Suppressor macrophage treated with lipopolysaccharide for 1 hour (primary cell): Measurements from ENCODE around the gene MLLT6.

ENCODE experiments used
- DNase-seq, 3 donors: peaks; one replicate each; pipeline ENCODE4 v3.0.0-alpha.2; 2020 to 2022

Gene MLLT6

DNA sequence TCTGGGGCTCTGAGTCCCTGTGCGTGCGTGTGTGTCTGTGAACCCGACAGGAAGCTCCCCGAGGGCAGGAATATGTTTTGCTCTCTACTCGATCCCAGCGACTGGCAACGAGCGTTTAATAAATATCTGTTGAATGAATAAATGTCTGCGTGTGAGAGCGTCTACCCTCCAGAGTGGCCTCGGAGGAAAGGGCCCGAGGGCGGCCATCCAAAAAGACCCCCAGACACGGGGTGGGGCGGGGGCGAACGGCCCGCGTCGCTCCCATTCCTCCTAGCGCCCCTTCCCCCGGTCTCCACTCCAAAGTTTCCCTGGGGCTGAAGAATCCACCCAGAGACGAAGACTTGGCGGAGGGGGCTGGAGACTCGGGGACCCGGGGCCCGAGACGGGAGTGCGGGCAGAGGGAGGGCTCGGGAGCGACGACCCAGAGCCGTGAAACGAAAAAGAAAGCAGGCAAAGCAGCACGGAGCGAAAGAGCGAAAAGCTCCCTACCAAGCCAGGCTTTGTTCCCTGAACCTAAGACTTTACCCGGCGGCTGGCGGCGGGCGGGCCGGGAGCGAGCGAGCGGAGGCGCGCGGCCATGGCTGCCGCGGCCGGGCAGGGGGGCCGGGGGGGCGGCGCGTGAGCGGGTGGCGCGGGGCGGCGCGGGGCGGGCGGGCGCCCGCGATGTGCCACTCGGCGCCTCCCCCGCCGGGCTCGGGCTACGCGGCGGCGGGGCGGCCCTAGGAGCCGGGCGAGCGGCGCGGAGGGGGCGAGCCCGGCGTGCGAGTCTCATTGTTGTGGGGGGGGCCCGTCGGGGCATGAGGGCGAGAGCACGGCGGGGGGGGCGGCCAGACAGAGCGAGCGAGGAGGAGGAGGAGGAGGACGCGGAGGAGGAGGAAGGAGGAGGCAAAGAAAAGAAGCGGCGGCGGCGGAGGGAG lies at the start of gene MLLT6:
TSS of gene MLLT6 (plus strand) at position 668 of the 917 bp plus-strand sequence. CDS start 360 bp downstream, outside the sequence.
- peak; percentile 74 to 92 (median 75) for DNase-seq

DNA sequence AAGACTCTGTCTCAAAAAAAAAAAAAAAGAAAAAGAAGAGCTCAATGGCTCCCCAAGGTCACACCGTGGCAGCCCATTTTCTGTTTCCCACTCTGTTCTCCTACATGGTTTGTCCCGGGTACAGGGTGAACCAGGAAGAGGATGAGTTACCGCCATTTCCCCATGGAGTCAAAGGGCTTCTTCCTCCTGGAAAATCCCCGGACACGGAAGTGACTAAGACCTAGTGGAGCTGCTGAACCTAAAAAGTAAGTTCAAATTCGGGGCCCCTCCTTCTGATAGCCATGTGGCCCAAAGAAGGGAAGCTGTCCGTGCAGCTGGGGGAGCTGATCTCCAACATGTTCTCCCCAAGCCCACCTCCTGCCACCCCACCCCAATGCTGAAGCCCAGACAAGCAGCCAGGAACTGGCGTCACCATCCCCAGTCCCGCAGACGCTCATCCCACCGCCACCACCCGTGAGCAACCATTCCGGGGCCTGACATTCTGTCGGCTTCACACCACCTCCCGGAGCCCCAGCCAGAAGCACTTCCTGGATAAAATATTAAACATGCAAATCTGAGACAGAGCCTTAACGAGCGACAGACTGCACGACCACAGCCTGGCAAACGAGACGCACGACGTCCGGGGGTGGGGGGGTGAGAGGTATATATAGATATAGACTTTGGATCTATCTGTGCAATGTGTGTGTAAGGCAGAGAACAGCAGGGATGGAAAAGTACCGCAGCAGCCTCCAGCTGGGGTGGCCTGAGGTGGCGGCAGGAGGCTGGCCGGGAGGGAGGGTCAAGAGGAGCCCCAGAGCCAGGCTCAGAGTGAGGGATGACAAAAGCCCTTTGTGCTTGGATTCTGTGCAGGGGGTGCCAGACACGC lies 47.9 kb upstream of the MLLT6 start:
- DNase-seq, result peak; percentile 47 to 67 (median 55)

DNA sequence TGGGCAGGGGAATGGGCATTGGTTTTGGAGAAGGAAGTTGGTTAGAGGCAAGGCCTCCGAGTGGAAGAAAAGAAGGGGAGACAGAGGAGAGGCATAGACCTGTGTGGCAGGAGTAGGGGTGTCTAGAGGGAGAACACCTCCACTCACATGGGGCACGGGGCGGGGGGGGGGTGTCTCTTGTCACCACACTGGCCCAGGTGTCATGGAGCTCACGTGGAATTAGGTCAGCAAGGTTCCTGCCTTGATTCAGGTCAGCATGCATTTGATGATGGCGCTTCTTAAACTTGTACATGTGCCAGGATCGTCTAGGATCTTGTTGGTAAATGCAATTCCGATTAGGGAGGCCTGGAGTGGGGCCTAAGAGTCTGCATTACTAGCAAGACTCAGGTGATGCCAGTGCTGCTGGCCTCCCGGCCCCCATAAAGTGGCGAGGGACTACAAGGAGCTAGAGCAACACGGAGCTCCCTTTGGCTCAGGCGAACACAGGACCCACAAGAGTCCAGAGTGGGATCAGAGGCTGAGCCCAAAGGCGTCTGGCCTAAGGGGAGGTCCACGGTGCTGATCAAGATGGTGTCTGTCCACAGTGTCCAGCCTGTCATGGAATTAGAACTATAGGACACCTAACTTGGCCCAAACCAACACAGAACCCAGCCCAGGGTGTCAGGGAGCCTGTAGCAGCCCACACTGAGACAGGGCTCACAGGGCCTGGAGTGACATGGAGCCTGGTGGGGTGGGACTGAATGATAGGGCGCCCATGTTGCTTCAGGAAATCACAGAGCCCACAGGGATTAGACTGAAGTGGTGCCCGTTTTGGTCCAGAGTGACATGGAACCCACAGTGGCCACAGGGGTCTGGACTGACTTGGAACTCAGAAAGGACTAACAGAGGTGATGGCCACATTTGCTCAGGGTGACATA lies 47.0 kb upstream of the MLLT6 start:
- DNase-seq, result no peak

DNA sequence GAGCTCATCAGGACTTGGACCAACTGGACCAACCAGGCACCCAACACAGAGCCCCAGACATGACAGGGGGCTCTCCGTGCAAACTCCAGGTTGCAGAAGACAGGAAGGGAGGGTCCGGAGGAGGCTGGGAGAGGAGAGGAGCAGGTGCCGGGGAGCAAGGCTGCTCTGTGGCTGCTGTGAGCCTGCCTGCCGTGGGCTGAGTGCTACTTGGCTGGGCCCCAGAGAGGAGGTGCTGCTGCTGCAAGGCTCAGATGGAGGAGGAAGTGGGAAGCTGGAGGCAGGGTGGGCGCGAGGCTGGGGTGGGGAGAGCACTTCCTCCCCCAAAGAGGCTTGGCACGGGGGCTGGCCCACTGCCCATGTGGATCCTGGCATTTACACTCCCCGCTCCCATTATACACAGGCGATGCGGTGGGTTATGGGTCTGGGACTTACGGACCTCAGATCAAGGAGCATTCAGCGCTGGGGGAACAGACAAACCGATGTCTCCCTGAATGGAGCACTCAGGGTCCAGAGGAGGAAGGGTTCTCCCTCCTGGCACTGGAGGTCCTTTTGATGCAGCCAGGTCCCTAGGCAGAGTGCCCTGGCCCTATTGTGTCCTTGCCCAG lies 46.2 kb upstream of the MLLT6 start:
- peak in 1 of 3 donors; percentile 37 for DNase-seq

DNA sequence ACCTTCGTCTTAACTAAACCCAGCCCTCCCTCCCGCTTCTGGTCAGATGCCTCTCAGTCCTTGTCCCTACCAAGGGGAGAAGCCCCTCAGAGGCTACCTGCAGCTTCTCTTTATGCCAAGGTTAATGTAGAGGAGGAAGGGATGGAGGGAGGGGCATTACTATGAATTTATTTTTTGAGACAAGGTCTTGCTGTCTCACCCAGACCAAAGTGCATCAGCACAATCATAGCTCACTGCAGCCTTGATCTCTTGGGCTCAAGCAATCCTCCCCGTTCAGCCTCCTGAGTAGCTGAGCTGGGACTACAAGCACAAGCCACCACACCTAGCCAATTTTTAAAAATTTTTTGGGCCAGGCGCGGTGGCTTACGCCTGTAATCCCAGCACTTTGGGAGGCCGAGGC lies 45.7 kb upstream of the MLLT6 start:
- no peak for DNase-seq

DNA sequence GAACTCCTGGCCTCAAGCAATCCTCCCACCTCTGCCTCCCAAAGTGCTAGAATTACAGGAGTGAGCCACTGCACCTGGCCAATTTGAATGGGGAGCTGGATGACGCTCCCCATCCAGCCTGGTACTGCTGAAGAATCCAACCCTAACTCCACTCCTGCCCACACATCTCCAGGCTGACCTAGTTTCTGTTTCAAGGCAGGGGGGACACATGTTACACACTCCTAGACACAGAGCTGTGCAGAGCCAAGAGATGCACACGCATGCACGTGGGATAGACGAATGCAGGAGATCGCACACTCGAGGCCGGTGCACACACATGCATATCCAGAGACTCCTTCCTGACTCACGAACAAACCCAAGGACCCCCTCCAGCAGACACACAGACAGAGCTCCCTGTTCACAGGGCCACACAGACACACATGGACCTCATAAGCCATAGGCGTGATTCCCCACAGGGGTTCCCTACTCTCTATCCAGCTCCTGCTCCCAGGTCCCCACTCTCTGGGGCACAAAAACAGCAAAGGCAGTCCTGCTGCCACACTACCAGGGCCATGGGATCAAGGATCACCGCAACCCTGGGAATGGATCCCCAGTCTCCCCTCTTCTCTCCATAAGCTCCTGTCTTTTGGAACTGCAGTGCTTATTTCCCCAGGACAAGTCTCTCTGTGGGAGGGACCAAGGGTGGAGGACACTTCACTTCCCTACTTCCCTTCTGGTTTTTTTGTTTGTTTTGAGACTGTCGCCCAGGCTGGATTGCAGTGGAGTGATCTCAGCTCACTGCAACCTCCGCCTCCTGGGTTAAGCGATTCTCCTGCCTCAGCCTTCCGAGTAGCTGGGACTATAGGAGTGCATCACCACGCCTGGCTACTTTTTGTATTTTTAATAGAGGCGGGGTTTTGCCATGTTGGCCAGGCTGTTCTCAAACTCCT lies 44.7 kb upstream of the MLLT6 start:
- peak; percentile 76 to 80 (median 79) for DNase-seq

DNA sequence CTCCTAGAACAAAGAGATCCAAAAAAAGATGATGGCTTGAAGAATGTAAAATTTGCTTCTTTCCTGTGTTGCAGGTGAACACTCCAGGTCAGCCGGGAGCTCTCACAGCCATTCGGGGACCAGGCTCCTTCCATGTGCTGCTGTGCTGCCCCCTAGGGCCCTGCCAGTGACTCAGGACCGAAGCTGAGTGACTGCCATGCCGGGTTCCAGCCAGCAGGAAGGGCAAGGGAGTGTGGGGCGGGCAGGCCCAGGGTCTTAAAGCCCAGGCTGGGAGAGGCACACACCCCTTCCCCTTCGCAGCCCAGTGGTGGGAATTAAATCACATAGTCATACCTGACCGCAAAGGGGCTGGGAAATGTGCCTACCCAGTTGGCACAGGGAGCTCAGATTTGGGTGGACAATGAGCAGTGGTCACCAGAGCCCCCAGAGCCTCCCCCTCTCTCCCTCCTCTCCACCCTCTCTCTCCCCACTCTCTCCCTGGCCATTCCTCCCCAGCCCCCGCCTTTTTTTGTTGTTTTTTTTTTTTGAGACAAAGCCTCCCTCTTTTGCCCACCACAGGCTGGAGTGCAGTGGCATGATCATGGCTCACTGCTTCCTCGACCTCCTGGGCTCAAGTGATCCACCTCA lies 41.8 kb upstream of the MLLT6 start:
- peak; percentile 60 to 75 (median 63) for DNase-seq

DNA sequence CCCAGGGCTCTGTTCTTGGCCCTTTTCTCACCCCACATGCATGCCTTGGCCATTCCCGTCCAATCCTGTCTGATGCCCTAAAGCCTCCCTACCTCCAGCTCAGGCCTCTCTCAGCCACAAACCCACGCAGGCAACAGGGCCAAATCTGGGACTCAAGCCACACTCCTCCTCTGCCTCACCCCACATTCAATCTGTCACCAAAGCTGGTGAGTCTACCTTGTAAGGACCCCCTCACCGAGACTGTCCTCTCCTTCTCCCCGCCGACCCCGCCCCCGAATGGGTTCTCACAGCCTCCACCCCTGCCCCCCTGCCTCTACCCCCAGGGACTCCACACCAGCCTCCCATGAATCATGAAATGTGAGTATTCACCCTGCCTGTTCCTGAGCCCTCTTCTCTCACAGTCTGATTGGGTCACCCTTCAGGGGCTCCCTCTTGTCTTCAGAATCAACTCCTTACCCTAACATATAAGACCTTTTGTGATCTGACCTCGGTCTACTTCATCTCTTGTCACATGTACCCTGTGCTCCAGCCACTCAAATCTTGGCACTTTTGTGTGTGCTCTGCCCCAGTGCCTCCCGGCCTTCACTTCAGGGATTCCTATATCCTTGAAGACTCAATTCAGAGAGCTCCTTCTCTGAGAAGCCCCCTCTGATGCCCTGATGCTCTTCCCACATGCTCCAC lies 41.0 kb upstream of the MLLT6 start:
- no peak for DNase-seq

DNA sequence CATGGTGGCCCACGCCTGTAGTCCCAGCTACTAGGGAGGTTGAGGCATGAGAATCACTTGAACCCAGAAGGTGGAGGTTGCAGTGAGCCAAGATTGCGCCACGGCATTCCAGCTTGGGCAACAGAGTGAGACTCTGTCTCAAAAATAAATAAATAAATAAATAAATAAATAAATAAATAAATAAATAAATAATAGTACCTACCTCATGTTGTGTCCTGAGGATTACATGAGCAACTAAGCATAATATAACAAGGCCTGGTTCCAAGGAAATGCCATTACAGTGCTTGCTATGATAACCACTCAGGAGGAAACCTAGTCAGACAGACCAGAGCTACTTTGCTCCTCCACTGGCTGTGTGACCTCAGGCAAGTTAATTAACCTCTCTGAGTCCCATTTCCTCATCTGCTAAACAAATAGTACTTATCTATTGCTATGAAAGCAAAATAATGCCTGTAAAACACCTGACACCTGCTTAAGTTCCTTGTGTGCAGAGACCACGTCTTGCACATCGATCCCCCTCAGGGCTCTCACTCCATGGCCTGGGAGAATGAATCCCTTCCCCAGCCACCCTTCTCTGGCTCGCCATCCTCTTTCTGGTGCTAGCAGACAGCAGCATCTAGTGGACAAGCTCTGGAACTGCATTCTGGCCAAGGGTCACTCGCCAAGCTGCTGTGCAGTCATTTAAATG lies 37.8 kb upstream of the MLLT6 start:
- DNase-seq, result peak; percentile 81 to 86 (median 85)

DNA sequence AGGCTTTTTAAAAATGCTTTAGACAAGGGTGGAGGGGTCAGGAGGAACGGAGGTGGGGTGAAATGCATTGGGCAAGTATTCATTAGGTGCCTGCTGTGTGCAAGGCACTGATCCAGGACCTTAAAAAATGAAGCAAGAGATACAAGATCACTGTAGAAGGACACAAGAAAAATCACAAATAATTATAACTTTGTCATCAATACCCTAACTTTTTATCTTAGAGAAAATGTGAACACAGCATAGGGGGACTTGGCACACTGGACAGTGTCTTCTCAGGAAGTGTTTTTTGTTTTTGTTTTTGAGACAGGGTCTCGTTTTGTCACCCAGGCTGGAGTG lies 37.3 kb upstream of the MLLT6 start:
- no peak for DNase-seq

DNA sequence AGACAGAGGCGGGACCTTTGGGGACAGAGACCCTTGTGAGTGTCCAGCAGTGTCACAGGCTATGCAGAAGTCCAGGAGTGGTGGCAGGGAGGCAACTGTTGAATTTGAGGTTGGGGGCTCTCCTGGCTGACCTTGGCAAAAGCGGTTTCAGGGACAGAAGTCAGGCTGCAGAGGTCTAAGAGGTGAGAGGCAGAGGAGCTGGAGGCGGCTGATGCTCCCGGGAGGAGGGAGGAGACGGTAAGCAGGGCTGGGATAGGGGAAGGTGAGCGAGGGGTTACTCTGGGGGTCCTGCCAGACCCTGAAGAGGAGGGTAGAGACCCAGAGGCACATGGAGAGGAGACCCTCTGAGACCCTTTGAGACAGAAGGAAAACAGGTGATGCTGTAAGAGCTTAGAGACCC lies 35.6 kb upstream of the MLLT6 start:
- no peak for DNase-seq

DNA sequence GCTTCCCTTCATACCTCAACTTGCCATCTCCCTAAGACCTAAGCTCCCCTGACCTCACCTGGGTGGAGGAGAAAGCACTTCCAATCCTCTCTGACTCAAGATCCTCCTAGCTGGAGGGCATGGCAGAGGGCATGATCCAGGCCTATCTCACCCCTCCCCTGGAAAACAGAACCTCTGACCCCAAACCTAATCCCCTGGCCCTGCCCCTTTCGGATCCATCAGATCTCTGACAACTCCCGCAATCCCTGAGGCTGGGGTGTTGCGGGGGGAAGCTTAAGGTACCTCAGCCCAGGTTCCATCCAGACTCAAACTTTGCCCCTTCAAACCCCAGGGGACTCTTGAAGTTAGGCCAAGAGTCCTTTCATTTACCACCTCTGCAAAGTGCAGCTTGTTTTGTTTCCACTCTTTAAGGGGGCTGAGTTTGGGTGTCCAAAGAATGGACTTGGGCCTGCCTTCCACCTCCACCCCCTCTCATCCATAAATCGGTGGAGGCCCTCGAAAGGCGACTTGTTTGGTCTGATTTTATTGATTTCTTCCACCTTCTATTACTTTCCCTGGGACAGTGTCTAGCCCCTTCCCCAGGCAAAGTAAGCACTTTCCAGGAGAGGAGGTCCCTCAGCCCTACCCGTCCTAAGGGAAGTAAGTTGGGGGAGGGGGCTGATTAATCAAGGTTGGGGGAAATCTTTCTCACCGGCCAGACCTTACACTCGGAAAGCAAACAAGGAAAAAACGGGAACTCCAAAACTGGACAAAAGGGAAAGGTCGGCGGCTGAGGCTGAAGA lies 32.9 kb upstream of the MLLT6 start:
- DNase-seq, result no peak

DNA sequence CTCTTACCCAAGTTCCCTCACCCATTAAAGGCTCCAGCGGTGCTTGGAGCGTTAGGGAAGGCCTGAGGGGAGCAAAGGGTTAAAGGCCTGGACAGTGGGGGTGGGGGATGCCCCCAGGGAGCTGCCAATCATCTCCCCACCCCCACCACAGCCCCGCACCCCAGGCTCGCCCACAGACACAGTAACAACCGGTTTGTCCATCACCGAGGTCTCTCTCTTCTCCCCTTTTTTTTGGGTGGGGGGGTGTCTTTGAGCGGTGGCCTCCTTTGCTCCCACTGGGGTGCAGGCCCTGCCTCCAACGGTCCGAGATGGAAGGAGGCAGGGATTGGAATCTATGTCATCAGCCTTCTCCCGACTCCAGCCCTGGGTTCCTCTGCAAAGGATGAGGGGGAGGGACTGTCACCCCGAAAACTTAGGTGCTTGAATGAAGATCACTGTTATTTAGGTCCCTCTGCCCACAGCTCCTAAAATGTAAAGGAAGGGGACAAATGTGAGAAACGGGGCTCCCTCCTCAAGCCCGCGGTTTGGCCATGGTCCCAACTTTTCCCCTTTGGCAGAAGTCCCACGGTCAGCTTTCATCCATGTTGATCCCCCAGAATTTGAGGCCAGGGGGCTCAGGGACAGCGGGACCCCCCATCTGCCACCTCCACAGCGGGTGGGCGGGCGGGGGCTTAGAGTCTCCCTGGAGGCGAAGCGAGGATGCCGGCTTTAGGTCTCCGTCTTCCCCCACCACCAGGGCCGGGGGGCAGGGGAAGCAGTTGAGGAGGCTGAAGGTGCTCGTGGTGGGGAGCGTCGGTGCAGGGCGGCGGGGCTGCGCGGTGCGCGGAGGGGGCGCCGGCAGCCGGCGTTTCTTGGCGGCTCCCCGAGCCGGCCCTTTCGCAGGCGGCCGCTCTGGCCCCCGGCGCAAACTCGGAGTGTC lies 32.0 kb upstream of the MLLT6 start:
- DNase-seq, result no peak

DNA sequence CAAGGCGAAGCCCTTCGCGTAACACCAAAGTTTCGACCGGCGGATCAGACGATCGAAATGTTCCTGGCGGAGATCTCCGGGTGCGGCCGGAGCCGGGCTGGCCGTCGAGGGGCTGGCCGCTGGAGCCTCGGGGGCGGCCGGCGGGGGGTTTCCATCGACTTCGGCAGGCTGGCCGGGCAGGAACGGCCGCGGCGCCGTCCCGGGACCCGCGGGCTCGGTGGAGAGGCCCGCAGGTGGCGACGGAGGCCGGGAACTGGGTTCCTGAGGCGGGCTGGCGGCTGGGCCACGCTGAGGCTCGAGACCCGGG lies 31.4 kb upstream of the MLLT6 start:
- peak in 2 of 3 donors; percentile 40 for DNase-seq

DNA sequence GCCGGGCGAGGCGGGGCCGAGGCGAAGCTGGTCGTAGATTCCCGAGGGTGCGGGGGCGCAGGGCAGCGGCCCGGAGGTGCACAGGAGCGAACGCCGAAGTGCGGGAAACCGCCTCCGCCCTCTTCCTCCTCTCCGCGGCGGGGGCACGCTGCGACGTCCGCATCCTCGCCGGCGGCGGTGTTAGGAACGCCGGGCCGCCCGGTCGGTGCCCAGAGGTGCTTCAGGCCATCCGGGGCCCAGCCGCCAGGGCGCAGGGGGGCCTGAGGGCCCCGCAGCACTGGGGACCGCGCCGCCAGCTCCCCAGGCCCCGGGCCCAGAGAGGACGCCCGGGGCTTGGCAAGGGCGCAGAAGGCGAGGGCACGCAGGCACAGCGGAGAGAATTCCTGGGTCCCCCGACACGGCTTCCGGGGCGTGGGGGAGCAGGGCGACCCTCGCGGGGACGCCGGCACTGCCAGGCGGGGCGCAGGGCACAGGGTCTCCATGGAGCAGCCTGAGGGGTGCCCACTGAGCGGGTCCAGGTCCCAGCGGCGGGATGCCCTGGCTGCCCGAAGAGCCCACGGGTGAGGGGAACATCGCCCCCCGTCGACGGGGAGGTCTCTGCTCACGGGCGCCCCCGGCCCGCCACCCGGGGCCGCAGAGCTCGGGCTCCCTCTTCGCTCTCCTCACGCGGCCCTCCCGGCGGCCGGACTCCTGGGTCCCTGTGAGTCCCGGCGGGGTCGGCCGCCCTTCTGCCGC lies 30.9 kb upstream of the MLLT6 start:
- DNase-seq, result peak in 2 of 3 donors; percentile 38 to 67

DNA sequence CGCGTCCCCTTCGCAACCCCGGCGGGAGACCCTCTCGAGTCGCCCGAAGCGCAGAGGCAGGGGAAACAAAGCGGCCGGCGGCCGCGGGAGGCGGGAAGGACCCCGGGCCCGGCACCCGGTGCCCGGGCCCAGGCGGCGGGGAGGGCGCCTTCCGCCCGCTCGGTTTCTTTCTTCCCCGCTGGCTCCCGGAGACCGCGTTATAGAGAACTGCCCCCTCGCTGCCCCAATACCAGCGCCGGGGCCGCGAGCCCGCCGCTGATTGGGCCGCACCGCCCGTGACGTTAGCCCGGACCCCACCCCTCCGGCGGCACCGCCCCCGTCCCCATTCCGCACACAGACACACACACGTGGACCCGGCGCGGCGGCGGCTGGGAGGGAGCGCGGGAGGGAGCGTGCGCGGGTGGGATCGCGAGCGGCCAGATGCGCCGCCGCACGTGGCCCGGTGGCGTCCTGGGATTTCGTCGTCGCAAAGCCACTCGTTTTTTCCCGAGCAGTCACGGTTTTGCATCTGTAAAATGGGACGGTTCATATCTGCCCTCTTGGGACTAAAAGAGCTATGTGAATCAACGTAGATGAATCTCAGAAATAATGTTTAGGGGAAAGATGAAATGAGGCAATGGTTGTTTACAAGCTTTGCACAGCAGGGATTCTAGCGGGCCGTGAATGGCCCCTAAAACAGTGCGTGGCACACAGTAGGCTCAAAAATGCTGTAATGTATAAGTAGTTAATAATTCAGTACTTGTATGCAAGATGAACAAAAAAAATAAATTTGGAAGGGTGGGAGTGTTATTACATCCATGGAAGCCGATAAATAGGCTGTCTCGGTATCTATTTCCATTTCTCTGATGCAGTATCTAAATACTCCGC lies 30.1 kb upstream of the MLLT6 start, which contains the start of gene EPOP:
TSS of gene EPOP (minus strand) at position 209 of the 867 bp plus-strand sequence. CDS start 462 bp downstream, outside the sequence.
- DNase-seq, result peak; percentile 91 to 97 (median 95)
